NT2/D1 (cell line): ENCODE results near the gene FAM171A1.

Experiments
- SUZ12 ChIP-seq: IDR thresholded peaks from 2 replicates; pipeline ENCODE4 v1.6.1; 2011; ENCODE audit not compliant: insufficient read length, insufficient read depth; ENCODE audit errors: extremely low read depth
- ZNF274 ChIP-seq: IDR thresholded peaks from 2 replicates; pipeline ENCODE4 v1.6.1; 2011; ENCODE audit warnings: mild to moderate bottlenecking, low read depth, low read length

DNA sequence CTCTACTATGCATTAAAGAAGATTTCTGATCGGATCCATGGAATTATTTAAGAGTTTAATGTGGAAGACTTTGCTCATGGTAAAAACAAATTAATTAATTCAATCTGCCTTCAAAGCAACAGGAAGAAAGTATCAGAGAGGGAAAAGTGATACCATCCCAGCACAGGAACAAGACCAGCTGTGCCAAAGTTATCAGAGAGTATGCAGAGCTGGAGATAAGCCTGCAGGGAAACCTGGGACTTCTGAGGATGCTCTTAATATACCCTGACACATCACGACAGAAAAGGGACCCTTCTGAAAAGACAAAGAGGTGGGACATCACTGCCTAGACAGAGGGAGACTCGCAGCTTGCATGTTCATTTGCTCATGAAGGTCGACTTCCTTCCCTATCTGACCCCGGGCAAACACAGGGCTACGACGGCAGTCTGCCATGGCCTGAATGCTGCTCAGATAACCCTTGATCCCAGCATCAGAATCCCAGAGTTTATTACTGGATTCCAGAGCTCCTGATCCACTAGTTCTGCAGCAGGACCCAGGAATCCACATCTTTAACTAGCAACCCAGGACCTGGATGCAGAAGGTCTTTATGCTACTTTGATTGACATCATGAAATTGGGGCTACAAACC, 29.5 kb downstream of the FAM171A1 start:
- TF ChIP-seq SUZ12: no peak
- no peak for TF ChIP-seq ZNF274
